GM23338 (cell line): ENCODE data around the gene PDC. TPM values are rescaled to one million over a fixed set of nuclear protein-coding genes. Genes with fewer than 3 reads are reported as not detected.

Source experiments
- ATAC-seq: fragments of 200-7000 bp; cut with Tn5 transposase; 3 replicates; pipeline ENCODE4 v1.9.1; 2020
- DNase-seq: peaks from one replicate; pipeline ENCODE4 v3.0.0-alpha.2; 2015; ENCODE audit warnings: low spot score
- H2AFZ ChIP-seq: fragments of 200-600 bp; sonication (generic); 2 replicates; pipeline ENCODE4 v1.8.0; 2016; ENCODE audit warnings: antibody characterized with exemption, mild to moderate bottlenecking, moderate library complexity
- H3F3A ChIP-seq: fragments of 200-600 bp; sonication (generic); replicated peaks from 2 replicates; pipeline ENCODE4 v1.8.0; 2017; ENCODE audit warnings: antibody characterized with exemption, mixed run types, low read depth
- H3K27ac ChIP-seq: fragments of 200-600 bp; sonication (generic); 2 replicates; pipeline ENCODE4 v1.6.1; 2016; ENCODE audit warnings: low read depth
- H3K27me3 ChIP-seq: fragments of 200-600 bp; sonication (generic); 2 replicates; pipeline ENCODE4 v1.8.0; 2016; ENCODE audit warnings: mild to moderate bottlenecking, mixed run types, moderate library complexity; ENCODE audit not compliant: insufficient read depth
- H3K36me3 ChIP-seq: fragments of 200-600 bp; sonication (generic); 2 replicates; pipeline ENCODE4 v1.8.0; 2016; ENCODE audit warnings: mild to moderate bottlenecking; ENCODE audit not compliant: insufficient read depth
- H3K4me1 ChIP-seq: fragments of 200-600 bp; sonication (generic); 2 replicates; pipeline ENCODE4 v1.8.0; 2016; ENCODE audit warnings: mild to moderate bottlenecking, moderate library complexity; ENCODE audit not compliant: insufficient read depth
- H3K4me2 ChIP-seq: fragments of 200-600 bp; sonication (generic); 2 replicates; pipeline ENCODE4 v1.7.1; 2017; ENCODE audit warnings: mixed run types
- H3K4me3 ChIP-seq: fragments of 200-600 bp; sonication (generic); 2 replicates; pipeline ENCODE4 v1.6.1; 2016; ENCODE audit warnings: mixed run types
- H3K79me2 ChIP-seq: fragments of 200-600 bp; sonication (generic); replicated peaks from 2 replicates; pipeline ENCODE4 v1.8.0; 2017; ENCODE audit warnings: mild to moderate bottlenecking; ENCODE audit not compliant: insufficient read depth
- H3K9me2 ChIP-seq: fragments of 200-600 bp; sonication (generic); 2 replicates; pipeline ENCODE4 v1.8.0; 2017; ENCODE audit not compliant: insufficient read depth
- H4K20me1 ChIP-seq: fragments of 200-600 bp; sonication (generic); replicated peaks from 2 replicates; pipeline ENCODE4 v1.8.0; 2017; ENCODE audit warnings: mild to moderate bottlenecking; ENCODE audit not compliant: insufficient read depth
- H3K27ac Mint-ChIP-seq: 2 replicates; pipeline ENCODE4 v1.8.0; 2020; ENCODE audit warnings: inconsistent platforms, mild to moderate bottlenecking, moderate library complexity, mixed read lengths
- H3K27me3 Mint-ChIP-seq: 3 replicates; pipeline ENCODE4 v1.8.0; 2022; ENCODE audit warnings: low read depth, mild to moderate bottlenecking, moderate library complexity, mixed read lengths, inconsistent platforms; ENCODE audit not compliant: insufficient read depth, poor library complexity
- H3K36me3 Mint-ChIP-seq: 3 replicates; pipeline ENCODE4 v1.8.0; 2021; ENCODE audit warnings: low read depth, mild to moderate bottlenecking, inconsistent platforms, moderate library complexity, mixed read lengths
- H3K4me1 Mint-ChIP-seq: 3 replicates; pipeline ENCODE4 v1.8.0; 2020; ENCODE audit warnings: mild to moderate bottlenecking, inconsistent platforms, mixed read lengths
- H3K4me3 Mint-ChIP-seq: 3 replicates; pipeline ENCODE4 v1.8.0; 2021; ENCODE audit warnings: moderate library complexity, mild to moderate bottlenecking, inconsistent platforms, mixed read lengths
- H3K9me3 Mint-ChIP-seq: 3 replicates; pipeline ENCODE4 v1.8.0; 2020; ENCODE audit warnings: moderate library complexity, mild to moderate bottlenecking, inconsistent platforms, mixed read lengths
- CREB1 ChIP-seq: fragments of 250-450 bp; sonication (Bioruptor Pico); IDR thresholded peaks from 2 replicates; pipeline ENCODE4 v1.5.0; 2020; ENCODE audit warnings: low read depth, mild to moderate bottlenecking, moderate library complexity
- EZH2 ChIP-seq: fragments of 200-600 bp; sonication (generic); IDR thresholded peaks from one replicate; pipeline ENCODE4 v1.8.0; 2017; ENCODE audit warnings: antibody characterized with exemption, mild to moderate bottlenecking, low read depth; ENCODE audit not compliant: unreplicated experiment
- EZH2phosphoT487 ChIP-seq: fragments of 200-600 bp; sonication (generic); IDR thresholded peaks from one replicate; pipeline ENCODE4 v1.8.1; 2018; ENCODE audit warnings: antibody characterized with exemption; ENCODE audit not compliant: unreplicated experiment
- JUNB ChIP-seq: IDR thresholded peaks from one replicate; pipeline ENCODE4 v1.6.1; 2016; ENCODE audit warnings: antibody characterized with exemption; ENCODE audit not compliant: unreplicated experiment
- NANOG ChIP-seq: IDR thresholded peaks from 2 replicates; pipeline ENCODE4 v1.6.1; 2016; ENCODE audit warnings: antibody characterized with exemption, borderline replicate concordance
- POLR2AphosphoS5 ChIP-seq: IDR thresholded peaks from 2 replicates; pipeline ENCODE4 v1.6.1; 2016; ENCODE audit warnings: antibody characterized with exemption, low read depth
- polyA plus RNA-seq: library from polyadenylated mRNA; unstranded; fragments of >200 nt; fragmentation: Nextera tagmentation; extraction: Ambion mirVana; gene quantifications from 2 replicates; pipeline ENCODE4 v1.2.1, GENCODE V29; 2016
- total RNA-seq: library from RNA; depleted of rRNA; stranded (reverse); fragments of >200 nt; shearing (Covaris generic); gene quantifications from 2 replicates; pipeline ENCODE4 v1.2.3, GENCODE V29; 2014
- TF ChIP-seq, protein P1 (sequence below), 2 experiments: fragments of 200-600 bp in 1 of 2; sonication (generic) in 1 of 2; conservative IDR thresholded peaks; 2 replicates each; pipeline versions ENCODE4 v1.5.1 to v1.6.1; 2016 to 2017; ENCODE audit warnings: antibody characterized with exemption in 2 of 2, low read depth in 2 of 2, mild to moderate bottlenecking in 2 of 2, moderate library complexity in 1 of 2
- TF ChIP-seq, protein P2 (sequence below): IDR thresholded peaks from 2 replicates; pipeline ENCODE4 v1.6.1; 2016; ENCODE audit warnings: antibody characterized with exemption
- TF ChIP-seq, protein P3 (sequence below): IDR thresholded peaks from one replicate; pipeline ENCODE4 v1.6.1; 2018; ENCODE audit warnings: antibody characterized with exemption; ENCODE audit not compliant: unreplicated experiment

Gene PDC
- total and polyA plus RNA-seq, 2 experiments from 2014 or later: not detected

DNA sequence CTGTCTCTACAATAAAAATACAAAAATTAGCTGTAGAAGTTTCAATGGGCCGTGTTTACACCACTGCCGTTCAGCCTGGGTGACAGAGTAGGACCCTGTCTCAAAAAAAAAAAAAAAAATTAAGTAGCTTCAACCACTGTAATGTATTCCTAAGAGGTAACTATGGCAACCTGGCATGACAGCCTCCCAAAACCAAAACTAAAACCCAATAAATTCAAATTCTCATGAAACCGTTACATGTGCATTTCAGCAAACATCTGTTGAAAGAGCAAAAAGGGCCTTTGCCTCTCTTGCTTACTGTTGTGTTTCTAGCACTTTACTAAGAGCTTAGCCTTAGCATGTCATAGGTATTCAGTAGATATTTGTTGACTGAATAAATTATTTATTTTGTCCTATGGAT, 51.8 kb downstream of the PDC start:
- H3K9me3 Mint-ChIP-seq: no peaks in the 10 kb centered on the region
- no peak overlapping the region for H3K27ac Mint-ChIP-seq
- Histone ChIP-seq H3K36me3 (peaks cover 9% of the 10 kb centered on the region; the same call in 1 of the 2 replicates), H2AFZ (no peak overlapping the region), H4K20me1 (peaks cover 5% of the 10 kb centered on the region; the same call in 1 of the 2 replicates), H3K27me3 (no peaks in the 10 kb centered on the region), H3K79me2 (no peaks in the 10 kb centered on the region), H3K4me2 (no peak overlapping the region), H3K4me1 (no peaks in the 10 kb centered on the region), H3K9me2 (no peaks in the 10 kb centered on the region), H3K27ac (no peak overlapping the region), H3F3A (no peaks in the 10 kb centered on the region), H3K4me3 (no peak overlapping the region)
- TF ChIP-seq CREB1 (CRISPR knock-in tag) (no peak), JUNB (no peak), EZH2 (no peak), NANOG (no peak), POLR2AphosphoS5 (no peak)
- no peaks in the 10 kb centered on the region for H3K4me1 Mint-ChIP-seq
- no peak for DNase-seq
- no peak overlapping the region for H3K4me3 Mint-ChIP-seq
- ATAC-seq: no peak
- H3K36me3 Mint-ChIP-seq: peaks cover 18% of the 10 kb centered on the region; the same call in 2 of the 3 replicates
- no peaks in the 10 kb centered on the region for H3K27me3 Mint-ChIP-seq

DNA sequence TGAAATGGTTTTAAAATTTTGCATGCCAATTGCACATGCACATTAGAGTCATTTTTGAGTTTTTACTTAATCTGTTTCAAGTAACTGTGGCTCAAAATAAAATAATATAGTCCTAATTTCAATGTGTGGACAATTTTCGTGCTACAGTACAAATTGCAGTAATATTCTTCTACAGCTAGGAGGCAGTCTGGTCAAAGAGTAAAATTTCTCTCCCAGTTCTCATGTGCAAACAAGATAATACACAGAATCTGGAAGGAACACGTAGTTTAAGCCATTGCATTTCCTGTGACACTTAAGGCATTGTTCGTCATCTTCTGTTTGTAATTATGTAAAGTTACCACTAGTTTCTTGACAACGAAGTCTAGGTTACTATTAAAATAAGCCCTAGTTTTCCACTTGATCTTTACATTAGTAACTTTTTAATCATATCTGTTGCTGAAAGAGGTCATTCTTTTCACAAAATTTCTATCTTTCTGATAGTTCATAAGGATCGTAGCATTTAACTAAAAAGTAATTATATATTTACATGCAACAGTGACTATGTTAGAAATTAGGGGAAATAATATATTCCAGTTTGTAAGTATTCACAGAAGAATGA, 56.4 kb downstream of the PDC start:
- Histone ChIP-seq H3K4me2 (no peak overlapping the region), H4K20me1 (peaks cover 5% of the 10 kb centered on the region; the same call in 1 of the 2 replicates), H3K27me3 (no peaks in the 10 kb centered on the region), H3F3A (no peaks in the 10 kb centered on the region), H3K27ac (no peak overlapping the region), H3K4me3 (no peak overlapping the region), H3K36me3 (peaks cover 11% of the 10 kb centered on the region), H3K9me2 (no peaks in the 10 kb centered on the region), H2AFZ (no peak overlapping the region), H3K4me1 (no peaks in the 10 kb centered on the region), H3K79me2 (no peaks in the 10 kb centered on the region)
- TF ChIP-seq NANOG: no peak
- TF ChIP-seq, protein P1, sequence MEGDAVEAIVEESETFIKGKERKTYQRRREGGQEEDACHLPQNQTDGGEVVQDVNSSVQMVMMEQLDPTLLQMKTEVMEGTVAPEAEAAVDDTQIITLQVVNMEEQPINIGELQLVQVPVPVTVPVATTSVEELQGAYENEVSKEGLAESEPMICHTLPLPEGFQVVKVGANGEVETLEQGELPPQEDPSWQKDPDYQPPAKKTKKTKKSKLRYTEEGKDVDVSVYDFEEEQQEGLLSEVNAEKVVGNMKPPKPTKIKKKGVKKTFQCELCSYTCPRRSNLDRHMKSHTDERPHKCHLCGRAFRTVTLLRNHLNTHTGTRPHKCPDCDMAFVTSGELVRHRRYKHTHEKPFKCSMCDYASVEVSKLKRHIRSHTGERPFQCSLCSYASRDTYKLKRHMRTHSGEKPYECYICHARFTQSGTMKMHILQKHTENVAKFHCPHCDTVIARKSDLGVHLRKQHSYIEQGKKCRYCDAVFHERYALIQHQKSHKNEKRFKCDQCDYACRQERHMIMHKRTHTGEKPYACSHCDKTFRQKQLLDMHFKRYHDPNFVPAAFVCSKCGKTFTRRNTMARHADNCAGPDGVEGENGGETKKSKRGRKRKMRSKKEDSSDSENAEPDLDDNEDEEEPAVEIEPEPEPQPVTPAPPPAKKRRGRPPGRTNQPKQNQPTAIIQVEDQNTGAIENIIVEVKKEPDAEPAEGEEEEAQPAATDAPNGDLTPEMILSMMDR (conservative IDR thresholded peaks at IDR 0.05; ENCODE audit: low read depth in 2 of 2): peak; percentile 57 to 78
- no peak for TF ChIP-seq EZH2phosphoT487
- TF ChIP-seq EZH2: no peak
- TF ChIP-seq, protein P2, sequence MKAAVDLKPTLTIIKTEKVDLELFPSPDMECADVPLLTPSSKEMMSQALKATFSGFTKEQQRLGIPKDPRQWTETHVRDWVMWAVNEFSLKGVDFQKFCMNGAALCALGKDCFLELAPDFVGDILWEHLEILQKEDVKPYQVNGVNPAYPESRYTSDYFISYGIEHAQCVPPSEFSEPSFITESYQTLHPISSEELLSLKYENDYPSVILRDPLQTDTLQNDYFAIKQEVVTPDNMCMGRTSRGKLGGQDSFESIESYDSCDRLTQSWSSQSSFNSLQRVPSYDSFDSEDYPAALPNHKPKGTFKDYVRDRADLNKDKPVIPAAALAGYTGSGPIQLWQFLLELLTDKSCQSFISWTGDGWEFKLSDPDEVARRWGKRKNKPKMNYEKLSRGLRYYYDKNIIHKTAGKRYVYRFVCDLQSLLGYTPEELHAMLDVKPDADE: no peak
- TF ChIP-seq, protein P3, sequence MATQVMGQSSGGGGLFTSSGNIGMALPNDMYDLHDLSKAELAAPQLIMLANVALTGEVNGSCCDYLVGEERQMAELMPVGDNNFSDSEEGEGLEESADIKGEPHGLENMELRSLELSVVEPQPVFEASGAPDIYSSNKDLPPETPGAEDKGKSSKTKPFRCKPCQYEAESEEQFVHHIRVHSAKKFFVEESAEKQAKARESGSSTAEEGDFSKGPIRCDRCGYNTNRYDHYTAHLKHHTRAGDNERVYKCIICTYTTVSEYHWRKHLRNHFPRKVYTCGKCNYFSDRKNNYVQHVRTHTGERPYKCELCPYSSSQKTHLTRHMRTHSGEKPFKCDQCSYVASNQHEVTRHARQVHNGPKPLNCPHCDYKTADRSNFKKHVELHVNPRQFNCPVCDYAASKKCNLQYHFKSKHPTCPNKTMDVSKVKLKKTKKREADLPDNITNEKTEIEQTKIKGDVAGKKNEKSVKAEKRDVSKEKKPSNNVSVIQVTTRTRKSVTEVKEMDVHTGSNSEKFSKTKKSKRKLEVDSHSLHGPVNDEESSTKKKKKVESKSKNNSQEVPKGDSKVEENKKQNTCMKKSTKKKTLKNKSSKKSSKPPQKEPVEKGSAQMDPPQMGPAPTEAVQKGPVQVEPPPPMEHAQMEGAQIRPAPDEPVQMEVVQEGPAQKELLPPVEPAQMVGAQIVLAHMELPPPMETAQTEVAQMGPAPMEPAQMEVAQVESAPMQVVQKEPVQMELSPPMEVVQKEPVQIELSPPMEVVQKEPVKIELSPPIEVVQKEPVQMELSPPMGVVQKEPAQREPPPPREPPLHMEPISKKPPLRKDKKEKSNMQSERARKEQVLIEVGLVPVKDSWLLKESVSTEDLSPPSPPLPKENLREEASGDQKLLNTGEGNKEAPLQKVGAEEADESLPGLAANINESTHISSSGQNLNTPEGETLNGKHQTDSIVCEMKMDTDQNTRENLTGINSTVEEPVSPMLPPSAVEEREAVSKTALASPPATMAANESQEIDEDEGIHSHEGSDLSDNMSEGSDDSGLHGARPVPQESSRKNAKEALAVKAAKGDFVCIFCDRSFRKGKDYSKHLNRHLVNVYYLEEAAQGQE: no peak
- ATAC-seq (no peak), DNase-seq (peak; percentile 42)
- Mint-ChIP-seq H3K27me3 (no peaks in the 10 kb centered on the region), H3K4me3 (no peak overlapping the region), H3K9me3 (no peaks in the 10 kb centered on the region), H3K27ac (no peak overlapping the region), H3K36me3 (peaks cover 20% of the 10 kb centered on the region; the same call in 2 of the 3 replicates), H3K4me1 (no peaks in the 10 kb centered on the region)
